Glutamatergic neuron (in vitro differentiated cells): ENCODE measurements around the gene FRMD1. TPM values are rescaled to one million over a fixed set of nuclear protein-coding genes. Genes with fewer than 3 reads are reported as not detected.

Experiments
- DNase-seq: peaks from one replicate; pipeline ENCODE4 v3.0.0; 2022
- H3K27ac Mint-ChIP-seq: one replicate; pipeline ENCODE4 v1.8.0; 2020; ENCODE audit warnings: mild to moderate bottlenecking, mixed read lengths, inconsistent platforms; ENCODE audit not compliant: unreplicated experiment
- H3K27me3 Mint-ChIP-seq: one replicate; pipeline ENCODE4 v1.8.0; 2020; ENCODE audit warnings: mild to moderate bottlenecking, moderate library complexity, mixed read lengths, inconsistent platforms; ENCODE audit not compliant: unreplicated experiment
- H3K36me3 Mint-ChIP-seq: one replicate; pipeline ENCODE4 v1.8.0; 2020; ENCODE audit warnings: mild to moderate bottlenecking, mixed read lengths, inconsistent platforms; ENCODE audit not compliant: unreplicated experiment
- H3K4me1 Mint-ChIP-seq: one replicate; pipeline ENCODE4 v1.8.0; 2020; ENCODE audit warnings: mild to moderate bottlenecking, low read depth, mixed read lengths, inconsistent platforms; ENCODE audit not compliant: unreplicated experiment
- H3K4me3 Mint-ChIP-seq: one replicate; pipeline ENCODE4 v1.8.0; 2020; ENCODE audit warnings: mild to moderate bottlenecking, mixed read lengths, inconsistent platforms; ENCODE audit not compliant: unreplicated experiment
- H3K9me3 Mint-ChIP-seq: one replicate; pipeline ENCODE4 v1.8.0; 2020; ENCODE audit warnings: mild to moderate bottlenecking, moderate library complexity, mixed read lengths, inconsistent platforms; ENCODE audit not compliant: unreplicated experiment
- CTCF ChIP-seq: fragments of 200-600 bp; sonication (generic); IDR thresholded peaks from one replicate; pipeline ENCODE4 v1.5.0; 2021; ENCODE audit not compliant: partially characterized antibody, unreplicated experiment
- total RNA-seq: library from RNA; stranded (reverse); fragmentation: NEBNext Ultra II Directional; extraction: Animal tissue kit (Norgen Biotek cat#: 25700); gene quantifications from one replicate; pipeline ENCODE4 v1.2.1, GENCODE V29; 2021; ENCODE audit not compliant: unreplicated experiment

FRMD1 gene
- total RNA-seq, 1 donor from 2014 or later, result not detected

- Mint-ChIP-seq H3K27me3 (peaks cover 12% of the 10 kb centered on the region), H3K36me3 (no peaks in the 10 kb centered on the region), H3K4me1 (peaks cover 13% of the 10 kb centered on the region), H3K9me3 (peaks cover 10% of the 10 kb centered on the region), H3K4me3 (no peak overlapping the region), H3K27ac (no peak overlapping the region)
- no peak for DNase-seq
- TF ChIP-seq CTCF, result no peak
Observed at GRCh38 chr6:168106633-168107005, 27.6 kb upstream of the FRMD1 start.

GRCh38 chr6:168105813-168106632, 27.0 kb upstream of the FRMD1 start:
- Mint-ChIP-seq H3K4me3 (no peak overlapping the region), H3K4me1 (peaks cover 13% of the 10 kb centered on the region), H3K36me3 (no peaks in the 10 kb centered on the region), H3K27ac (no peak overlapping the region), H3K9me3 (peaks cover 10% of the 10 kb centered on the region), H3K27me3 (peaks cover 12% of the 10 kb centered on the region)
- TF ChIP-seq CTCF, result no peak
- no peak for DNase-seq

- peaks cover 10% of the 10 kb centered on the region for H3K9me3 Mint-ChIP-seq
- no peak for DNase-seq
- peaks cover 13% of the 10 kb centered on the region for H3K4me1 Mint-ChIP-seq
- H3K27me3 Mint-ChIP-seq, result peaks cover 16% of the 10 kb centered on the region
- H3K27ac Mint-ChIP-seq, result no peak overlapping the region
- TF ChIP-seq CTCF, result no peak
- H3K36me3 Mint-ChIP-seq, result no peaks in the 10 kb centered on the region
- no peak overlapping the region for H3K4me3 Mint-ChIP-seq
Observed at GRCh38 chr6:168104636-168105035, 25.6 kb upstream of the FRMD1 start.

GRCh38 chr6:168103050-168103830, 24.2 kb upstream of the FRMD1 start:
- TF ChIP-seq CTCF, result no peak
- peaks cover 13% of the 10 kb centered on the region for H3K4me1 Mint-ChIP-seq
- peaks cover 16% of the 10 kb centered on the region for H3K27me3 Mint-ChIP-seq
- H3K36me3 Mint-ChIP-seq, result no peaks in the 10 kb centered on the region
- no peak for DNase-seq
- H3K9me3 Mint-ChIP-seq, result peaks cover 10% of the 10 kb centered on the region
- no peak overlapping the region for H3K27ac Mint-ChIP-seq
- H3K4me3 Mint-ChIP-seq, result no peak overlapping the region
